DMS153 treated with DMSO at 0.1 percent for 48 hours (cell line): Measurements from ENCODE around the gene RBP3.

Experiments
- DNase-seq: peaks from one replicate; lab custom pipeline; 2025; ENCODE audit not compliant: unreplicated experiment; lab: John Stamatoyannopoulos, UW

Gene RBP3

GRCh38 chr10:47317251-47317650 is 30.9 kb upstream of the RBP3 start:
- DNase-seq: no peak

- no peak for DNase-seq
These were observed 29.5 kb upstream of the RBP3 start for GRCh38 chr10:47318706-47319105.

GRCh38 chr10:47319784-47320183 is 28.4 kb upstream of the RBP3 start:
- DNase-seq: no peak

GRCh38 chr10:47320812-47321211 is 27.4 kb upstream of the RBP3 start:
- DNase-seq: no peak

- no peak for DNase-seq
These were observed 26.5 kb upstream of the RBP3 start for GRCh38 chr10:47321521-47322195.

- DNase-seq: no peak
These were observed 25.7 kb upstream of the RBP3 start, which contains the start of gene GDF2 for GRCh38 chr10:47322300-47323061. Gene GDF2, plus strand, starts transcription at chr10:47322454. Its CDS starts 215 bp downstream, at chr10:47322669.

- DNase-seq: no peak
These were observed 25.1 kb upstream of the RBP3 start for GRCh38 chr10:47323087-47323486.

- DNase-seq: no peak
These were observed 24.4 kb upstream of the RBP3 start for GRCh38 chr10:47323636-47324296.

- no peak for DNase-seq
These were observed 22.6 kb upstream of the RBP3 start for GRCh38 chr10:47325303-47326291.

- no peak for DNase-seq
These were observed 21.7 kb upstream of the RBP3 start for GRCh38 chr10:47326306-47326926.

GRCh38 chr10:47326927-47327330 is 21.2 kb upstream of the RBP3 start:
- DNase-seq: no peak

GRCh38 chr10:47329855-47330254 is 18.3 kb upstream of the RBP3 start:
- DNase-seq: no peak

GRCh38 chr10:47330366-47330765 is 17.8 kb upstream of the RBP3 start:
- no peak for DNase-seq

GRCh38 chr10:47330804-47331203 is 17.4 kb upstream of the RBP3 start:
- no peak for DNase-seq

GRCh38 chr10:47331491-47331890 is 16.7 kb upstream of the RBP3 start:
- DNase-seq: no peak

GRCh38 chr10:47331954-47332353 is 16.2 kb upstream of the RBP3 start:
- DNase-seq: no peak

GRCh38 chr10:47332371-47332770 is 15.8 kb upstream of the RBP3 start:
- no peak for DNase-seq

- DNase-seq: no peak
These were observed 15.2 kb upstream of the RBP3 start for GRCh38 chr10:47332946-47333345.

GRCh38 chr10:47333532-47333931 is 14.6 kb upstream of the RBP3 start:
- no peak for DNase-seq
